CD4-positive, alpha-beta T cell treated with Interleukin-10 for 1 hour (primary cell): ENCODE data around the gene RCHY1.
"Not testable (repeated sequence)": the region's sequence is repeated elsewhere in the genome, so short reads cannot be mapped to it uniquely, and the experiment has no call there.

Experiments
- DNase-seq: peaks from one replicate; pipeline ENCODE4 v3.0.0-alpha.2; 2020

Gene RCHY1

DNA sequence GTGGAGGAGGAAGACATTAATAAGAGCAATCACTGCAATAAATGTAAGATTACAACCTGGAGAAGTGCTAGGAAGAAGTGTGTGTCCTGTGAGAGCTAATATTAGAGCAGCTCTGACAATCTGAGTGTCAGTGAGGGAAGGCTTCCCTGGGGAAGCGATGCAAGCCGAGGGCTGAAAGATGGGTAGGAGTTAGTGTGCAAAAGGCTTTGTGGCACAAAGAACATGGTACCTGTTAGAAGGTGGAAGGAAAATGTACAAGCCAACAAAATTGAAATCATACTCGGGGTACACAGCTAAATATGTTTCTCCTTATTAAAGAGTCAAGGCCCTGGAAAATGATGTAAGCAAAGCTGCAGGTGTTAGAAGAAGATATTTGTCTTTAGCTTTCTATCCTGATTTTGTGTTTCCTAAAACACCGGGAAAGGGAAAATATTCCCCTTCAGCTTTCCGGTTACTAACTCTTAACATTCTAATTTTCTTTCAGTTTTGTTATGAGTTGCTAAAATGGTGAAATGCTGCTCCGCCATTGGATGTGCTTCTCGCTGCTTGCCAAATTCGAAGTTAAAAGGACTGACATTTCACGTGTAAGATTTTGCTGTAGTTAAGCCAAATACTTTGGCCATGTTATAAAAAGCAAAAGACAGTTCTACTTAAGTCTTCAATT lies 878 bp upstream of the RCHY1 start:
- DNase-seq = peak; percentile 53

DNA sequence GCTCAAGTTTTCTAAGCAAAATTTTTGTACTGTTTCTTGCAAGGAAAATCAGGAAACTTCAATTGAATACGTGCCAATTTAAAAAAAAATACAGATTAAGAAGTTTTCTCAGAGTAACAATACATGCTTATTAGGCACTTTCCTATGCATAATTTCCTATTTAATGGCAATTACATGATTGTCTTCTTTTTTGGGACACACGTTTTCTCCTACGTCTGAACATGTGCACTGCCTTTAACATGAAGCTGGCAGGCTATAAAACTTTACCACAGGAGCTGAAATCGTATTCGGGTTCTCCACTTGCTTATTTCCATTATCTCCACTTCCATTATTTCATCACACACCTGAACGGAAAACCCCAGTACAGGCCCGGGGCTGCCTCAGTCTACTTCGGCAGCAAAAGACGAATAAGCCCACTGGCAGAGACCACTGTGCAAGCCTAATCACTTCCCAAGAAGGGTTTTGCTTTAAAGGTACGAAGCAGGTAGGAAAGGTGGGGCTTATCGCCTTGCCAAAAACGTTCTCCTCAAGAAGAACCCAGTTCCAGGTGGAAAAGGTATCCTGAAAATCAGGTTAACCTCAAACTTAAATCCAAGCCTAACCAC lies 575 bp downstream of the RCHY1 start:
- no peak for DNase-seq

DNA sequence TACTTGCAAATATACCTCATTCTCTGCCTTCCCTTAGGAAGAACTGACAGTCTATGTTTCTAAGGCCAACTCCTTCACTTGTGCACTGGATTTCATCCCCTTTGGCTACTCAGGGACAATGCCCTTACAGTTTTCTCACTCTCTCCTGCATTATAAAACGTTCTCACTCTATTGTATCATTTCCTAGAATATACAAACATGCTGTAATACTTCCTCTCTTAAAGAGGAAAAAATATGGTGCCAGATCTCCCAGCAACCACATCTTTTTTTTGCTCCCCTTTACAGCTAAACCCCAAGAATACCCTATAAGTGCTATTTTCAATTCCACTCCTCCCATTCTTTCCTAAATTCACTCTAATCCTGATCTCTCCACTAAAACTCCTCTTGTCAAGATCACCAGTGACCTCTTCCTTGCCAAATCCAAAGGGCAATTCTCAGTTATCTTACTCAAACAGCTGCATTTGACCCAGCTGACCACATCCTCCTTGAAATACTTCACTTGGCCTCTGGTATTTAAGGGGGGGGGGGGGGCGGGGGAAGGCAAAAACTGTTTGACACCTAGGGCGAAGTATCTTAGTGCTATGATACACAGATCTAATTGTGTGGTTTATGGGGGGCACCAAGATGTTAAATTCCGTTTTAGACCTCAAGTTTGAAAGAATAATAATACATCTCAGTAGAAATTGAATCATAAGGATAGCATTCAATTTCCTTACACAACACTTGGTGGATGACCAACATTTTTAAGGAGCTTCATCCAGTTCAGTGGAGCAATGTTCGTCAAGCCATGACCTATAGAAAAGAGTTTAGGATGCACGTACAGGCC lies 1.6 kb downstream of the RCHY1 start:
- DNase-seq = peak; percentile 28

DNA sequence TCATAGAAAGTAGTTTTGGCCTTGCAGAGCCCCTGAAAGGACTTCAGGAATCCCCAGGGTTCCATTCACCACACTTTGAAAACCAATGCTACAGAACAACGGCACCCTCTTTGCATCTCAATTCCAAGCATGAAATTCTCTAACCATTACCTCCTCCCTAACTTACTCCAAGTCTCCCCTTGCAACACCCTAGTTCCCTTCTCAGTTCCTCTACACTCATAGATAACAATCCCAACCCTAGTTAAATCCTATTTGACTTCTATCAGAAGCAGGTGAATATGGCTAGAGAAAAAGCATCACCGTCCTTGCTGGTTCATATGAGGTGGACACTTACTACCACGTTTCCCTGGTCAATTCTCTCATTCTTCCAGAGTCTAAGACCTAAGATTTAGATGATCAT lies 2.4 kb downstream of the RCHY1 start:
- no peak for DNase-seq

DNA sequence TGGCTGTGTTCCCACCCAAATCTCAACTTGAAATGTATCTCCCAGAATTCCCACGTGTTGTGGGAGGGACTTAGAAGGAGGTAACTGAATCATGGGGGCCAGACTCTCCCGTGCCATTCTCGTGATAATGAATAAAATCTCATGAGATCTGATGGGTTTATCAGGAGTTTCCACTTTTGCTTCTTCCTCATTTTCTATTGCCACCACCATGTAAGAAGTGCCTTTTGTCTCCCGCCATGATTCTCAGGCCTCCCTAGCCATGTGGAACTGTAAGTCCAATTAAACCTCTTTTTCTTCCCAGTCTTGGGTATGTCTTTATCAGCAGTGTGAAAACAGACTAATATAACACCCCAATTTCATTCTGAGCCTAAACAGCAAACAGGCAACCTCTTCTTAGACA lies 4.6 kb downstream of the RCHY1 start:
- DNase-seq = not testable (repeated sequence)

DNA sequence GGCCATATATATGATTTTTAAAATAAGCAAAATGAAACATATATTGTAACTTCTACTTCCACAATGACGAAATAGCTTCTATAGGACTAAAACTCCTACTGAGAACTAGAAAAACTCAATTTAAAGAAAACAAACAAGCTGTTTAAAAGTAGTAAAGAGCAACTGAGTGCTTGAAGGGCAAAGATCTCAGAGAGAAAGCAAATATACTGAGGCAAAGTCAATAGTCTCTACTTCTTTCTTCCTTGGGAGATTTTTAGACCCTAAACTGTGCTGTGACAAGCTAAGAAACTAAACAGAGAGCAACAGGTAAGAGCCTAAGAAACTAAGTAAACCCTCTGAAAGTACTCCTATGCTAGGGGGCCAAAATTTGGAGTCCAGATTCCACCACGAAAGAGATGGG lies 8.6 kb downstream of the RCHY1 start:
- no peak for DNase-seq

DNA sequence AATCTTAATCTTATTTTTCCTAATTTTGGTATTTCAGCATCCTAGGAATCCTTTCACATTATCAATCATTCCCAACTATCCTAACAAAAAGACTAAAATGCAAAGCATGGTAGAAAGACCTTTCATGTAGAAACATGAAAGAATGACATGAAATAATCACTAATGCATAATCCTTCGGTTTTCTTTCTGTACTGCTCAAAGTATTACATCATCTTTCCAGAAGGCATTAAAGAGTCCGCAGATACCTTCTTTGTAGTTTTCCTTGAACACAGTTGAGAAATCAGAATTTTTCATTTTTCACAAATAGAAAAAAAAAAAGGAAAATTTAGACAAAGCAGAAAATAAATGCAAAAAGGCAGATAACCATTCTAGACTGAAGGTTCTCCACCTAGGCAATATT lies 11.5 kb downstream of the RCHY1 start:
- no peak for DNase-seq

DNA sequence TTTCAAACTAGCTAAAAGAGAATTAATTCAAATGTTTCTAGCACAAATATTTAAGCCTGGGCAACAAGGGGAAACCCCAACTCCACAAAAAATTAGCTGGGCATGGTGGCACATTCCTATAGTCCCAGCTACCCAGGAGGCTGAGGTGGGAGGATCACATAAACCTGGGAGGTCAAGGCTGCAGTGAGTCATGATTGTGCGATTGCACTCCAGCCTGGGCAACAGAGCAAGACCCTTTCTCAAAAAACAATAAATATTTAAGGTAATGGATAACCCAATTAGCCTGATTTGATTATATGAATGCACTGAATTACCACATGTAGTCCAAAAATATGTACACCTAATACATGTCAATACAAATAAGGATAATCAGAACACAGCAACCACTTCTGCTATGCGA lies 14.3 kb downstream of the RCHY1 start:
- DNase-seq = no peak

DNA sequence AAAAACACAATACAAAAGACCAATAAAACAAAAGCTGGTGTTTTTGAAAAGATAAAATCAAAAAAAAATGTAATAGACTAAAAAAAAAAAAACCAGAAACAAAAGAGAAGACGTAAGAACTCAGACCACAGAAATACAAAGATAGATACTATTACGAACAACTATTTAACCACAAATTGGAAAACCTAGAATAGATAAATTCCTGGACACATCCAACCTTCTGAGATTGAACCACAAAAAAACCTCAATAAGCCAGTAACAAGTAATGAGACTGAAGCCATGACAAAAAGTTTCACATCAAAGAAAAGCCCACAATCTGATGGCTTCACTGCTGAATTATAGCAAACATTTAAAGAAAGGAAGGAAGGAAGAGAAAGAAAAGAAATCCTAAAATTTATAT lies 16.2 kb downstream of the RCHY1 start:
- DNase-seq = no peak

DNA sequence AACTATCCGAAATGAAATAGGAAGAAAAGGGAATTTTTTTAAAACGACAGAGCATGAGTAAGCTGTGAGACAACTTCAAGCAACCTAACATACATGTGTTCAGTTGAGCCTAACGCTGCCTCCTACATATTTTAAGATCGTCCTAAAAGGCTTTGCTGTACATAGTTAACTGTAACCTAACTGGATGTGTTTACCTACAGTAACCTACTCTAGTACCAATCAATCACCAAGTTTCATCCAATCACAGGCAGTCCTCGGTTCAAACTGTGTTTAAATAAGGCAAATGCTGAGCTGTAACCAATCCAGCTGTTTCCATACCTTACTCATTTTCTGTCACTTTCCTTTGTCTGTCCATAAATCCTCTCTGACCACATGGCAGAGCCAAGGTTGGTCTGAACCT lies 17.1 kb downstream of the RCHY1 start:
- DNase-seq = no peak

DNA sequence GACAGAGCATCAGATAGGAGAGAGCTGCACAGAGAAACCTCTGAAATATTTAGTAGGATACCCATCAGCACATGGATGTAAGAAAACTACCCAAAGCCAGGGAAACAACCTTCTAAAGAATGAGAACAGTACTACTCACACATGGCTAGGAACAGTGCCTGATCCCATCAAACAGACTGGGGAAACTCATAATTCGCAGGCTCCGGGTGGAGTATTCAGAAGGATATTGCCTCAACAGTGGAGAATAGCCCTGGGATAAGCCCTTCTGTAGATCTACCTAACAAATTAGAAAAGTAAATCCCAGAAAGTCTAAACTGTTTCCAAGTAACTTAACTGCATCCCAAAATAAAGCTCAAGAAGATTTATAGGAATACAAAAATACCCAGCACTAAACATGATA lies 17.8 kb downstream of the RCHY1 start:
- DNase-seq = no peak

DNA sequence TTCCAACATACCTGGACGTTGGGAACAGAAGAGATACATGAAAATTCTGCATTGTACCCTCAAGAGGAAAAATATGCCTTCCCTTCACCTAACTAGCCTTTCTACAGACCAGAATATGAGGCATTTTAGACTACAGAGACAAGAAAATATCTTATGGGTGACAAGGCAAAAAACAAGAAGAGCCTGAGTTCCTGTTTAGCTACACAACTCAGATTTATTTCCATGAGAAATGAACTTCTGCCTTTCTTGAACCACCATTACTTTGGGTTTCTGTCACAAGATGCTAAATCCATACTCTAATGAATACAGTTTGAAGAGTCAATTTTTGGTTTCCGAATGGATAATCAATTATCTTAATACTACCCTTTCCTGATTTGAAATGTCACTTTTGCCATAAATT lies 18.7 kb downstream of the RCHY1 start:
- no peak for DNase-seq

DNA sequence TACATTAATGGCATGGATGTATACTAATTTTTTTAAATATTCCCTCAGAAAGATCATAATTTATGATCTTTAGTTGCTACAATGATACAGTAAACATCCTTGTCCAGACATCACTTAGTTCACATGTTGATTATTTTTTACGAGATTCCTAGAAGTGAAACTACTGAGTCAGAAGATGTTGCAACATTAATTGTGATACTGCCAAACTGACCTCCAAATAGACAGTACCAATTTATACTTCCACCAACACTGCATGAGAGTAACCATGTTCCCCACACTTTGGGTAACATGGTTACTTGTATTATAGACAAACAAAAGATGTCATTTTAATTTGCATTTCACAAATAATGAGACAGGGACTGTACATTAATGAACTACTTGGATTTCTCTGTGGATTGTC lies 19.6 kb downstream of the RCHY1 start:
- DNase-seq = no peak

DNA sequence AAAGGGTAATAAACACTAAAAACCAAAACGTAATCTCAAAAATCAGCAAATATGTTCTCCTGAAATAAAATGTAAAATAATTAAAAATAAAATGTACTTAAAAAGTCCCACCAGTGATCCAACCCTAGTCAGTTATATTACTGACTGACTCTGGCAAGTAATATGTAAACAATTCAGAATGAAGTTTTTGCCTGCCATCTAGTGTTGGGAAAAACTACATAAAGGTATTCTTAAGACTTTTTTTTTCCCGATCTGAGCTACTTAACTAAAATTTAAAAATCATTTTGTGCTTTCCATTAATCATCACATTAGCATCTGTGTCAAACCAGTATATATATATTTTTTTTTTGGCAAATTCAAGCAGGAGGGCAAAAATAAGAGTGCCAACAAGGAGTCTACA lies 24.0 kb downstream of the RCHY1 start:
- DNase-seq = no peak

DNA sequence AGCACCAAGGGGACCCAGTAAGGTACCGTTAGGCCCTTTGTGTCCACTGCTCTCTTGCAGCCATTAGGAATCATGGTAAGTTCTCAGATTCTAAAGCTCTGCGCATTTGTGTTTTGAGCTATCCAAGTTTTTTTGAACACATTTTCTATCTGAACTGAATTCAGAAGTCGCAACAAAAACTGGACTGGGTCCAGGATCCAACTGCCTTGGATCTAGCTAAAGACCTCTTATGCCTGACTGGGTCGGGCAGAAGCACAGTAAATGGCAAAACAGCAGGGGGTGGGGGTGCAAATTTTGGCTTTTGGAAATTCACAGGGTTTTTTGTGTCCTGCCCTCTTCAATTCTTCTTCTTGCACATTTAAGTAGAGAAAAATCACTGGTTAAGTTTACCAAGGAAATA lies 30.0 kb downstream of the RCHY1 start:
- no peak for DNase-seq

DNA sequence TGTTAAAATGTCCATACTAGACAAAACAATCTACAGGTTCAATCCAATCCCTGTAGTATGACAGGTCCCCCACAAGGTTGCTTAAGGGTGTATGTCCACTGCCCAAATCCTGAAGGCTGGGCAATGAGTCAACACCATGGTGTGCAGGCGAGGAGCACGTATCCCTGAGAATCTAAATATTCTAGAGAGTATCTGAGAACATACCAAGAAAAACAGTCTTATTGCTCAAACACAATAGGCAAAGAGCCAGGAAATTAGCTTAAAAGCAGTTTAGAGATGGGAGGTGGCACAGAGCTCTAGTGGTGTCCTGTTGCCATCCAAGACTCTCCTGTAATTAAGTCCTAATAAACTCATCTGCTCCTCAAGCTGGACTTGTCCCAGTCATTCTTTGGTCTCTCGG lies 37.0 kb downstream of the RCHY1 start:
- no peak for DNase-seq

DNA sequence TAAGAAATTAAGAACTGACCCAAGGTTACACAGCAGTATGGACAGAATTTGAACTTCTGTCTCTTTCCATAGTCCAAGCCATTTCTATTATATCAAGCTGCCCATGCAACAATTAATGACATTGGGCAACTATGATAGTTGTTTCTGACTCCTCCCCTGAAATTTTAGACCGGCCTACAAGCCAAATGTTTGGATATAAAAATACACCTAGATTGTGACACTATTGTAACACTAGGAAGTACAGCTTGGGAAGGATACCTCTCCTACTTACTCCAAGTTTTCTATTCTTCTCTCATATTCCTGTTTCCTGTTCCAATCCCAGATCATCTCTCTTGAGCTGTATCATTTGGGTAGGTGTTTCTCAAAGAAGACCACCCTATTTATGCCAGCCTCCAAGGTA lies 43.5 kb downstream of the RCHY1 start:
- no peak for DNase-seq

DNA sequence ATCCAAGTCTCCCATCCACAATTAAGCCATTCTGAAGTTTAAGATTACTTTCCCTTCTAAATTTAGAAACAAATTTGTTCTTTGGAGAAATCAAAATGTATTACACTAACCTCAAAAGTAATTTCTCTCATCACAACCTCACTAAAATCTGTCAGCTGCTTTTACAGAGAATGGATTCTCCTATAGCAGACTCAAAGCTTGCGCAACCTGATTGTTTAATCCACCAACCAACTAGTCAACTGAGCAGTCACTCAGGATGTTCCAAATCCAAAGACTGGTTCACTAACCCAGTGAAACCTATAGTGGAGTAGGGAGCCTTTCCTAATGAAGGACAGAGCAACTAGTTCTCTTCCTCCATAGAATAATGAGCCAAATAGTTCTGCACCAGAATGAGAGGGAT lies 44.3 kb downstream of the RCHY1 start:
- DNase-seq = no peak

DNA sequence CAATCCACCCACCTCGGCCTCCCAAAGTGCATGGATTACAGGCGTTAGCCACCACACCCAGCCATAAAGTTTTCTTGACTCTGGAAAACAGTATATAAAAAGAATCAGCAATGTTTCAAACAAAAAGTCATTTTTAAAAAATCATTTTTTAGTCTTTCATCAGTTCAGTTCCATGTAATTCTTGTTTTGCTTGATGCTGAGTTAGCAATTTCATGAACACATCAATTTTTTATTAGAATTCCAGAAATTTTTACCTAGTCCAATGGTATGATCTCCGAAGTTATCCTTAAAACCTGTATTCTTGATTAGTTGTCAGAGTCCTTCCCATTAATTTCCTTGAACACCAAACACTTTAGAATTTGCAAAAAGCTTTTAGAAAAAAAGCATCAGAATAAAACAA lies 56.8 kb downstream of the RCHY1 start:
- DNase-seq = no peak

DNA sequence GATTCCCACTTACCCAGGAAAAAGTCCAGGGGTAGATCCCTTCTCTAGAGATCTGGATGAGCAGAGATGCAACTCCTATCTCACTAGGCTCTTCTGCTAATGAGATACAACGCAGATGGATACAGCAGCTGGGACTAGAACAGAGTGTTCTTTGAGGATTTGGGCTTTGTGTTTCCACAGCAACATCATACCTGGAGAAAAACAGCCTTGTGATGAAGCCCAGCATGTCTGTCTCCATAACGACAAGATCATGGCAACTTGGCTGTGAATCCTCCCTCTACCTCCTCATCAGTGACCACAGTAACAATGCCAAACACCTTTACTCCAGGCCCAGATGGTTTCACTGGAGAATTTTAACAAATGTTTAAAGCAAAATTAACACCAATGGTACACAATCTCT lies 80.1 kb downstream of the RCHY1 start:
- DNase-seq = no peak

DNA sequence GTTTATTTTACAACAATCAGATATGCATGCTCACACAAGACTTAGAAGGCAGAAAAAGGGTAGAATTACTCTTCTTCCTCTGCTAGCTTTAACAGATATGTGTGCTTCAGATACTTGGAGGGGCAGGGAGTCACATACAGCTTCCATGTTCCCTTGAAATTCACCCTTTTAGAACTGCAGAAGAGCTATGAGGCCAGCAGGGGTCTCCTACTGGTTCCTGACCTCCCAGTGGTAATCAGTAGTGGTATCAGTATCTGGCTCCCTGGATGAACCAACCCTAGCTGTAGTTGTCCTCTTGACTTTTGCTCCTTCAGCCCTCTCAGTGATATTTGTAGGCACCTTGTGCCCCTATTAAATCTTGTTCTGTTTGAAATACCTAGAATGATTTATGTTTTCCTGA lies 81.5 kb downstream of the RCHY1 start:
- DNase-seq = no peak

DNA sequence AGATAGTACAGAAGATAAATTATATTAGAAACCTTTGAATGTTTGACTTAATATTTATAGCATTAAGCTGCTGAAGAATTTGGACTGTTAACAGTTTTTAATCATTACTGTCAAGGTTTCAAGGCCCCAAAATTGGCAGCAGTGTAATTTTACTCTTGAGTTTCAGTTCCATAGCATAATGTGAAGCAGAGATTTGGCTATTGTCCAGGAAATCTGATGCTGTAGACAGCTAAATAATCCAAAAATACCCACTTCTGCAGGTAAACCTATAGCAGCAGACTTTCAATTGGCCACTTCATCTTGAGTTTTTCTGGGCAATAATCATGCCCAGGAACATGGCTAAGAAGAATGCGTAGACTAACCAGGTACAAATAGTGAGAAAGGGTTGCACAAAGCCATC lies 85.0 kb downstream of the RCHY1 start:
- DNase-seq = no peak
